22Rv1 (cell line): ENCODE results near the gene ATXN10.
"Not testable (repeated sequence)": the region's sequence is repeated elsewhere in the genome, so short reads cannot be mapped to it uniquely, and the experiment has no call there.

Experiments
- CTCF ChIP-seq: fragments of 450-650 bp; IDR thresholded peaks from 2 replicates; pipeline ENCODE4 v1.5.1; 2017; ENCODE audit warnings: mild to moderate bottlenecking
- ZFX ChIP-seq: fragments of 450-650 bp; IDR thresholded peaks from 2 replicates; pipeline ENCODE4 v1.6.1; 2017; ENCODE audit warnings: antibody characterized with exemption, borderline replicate concordance

- TF ChIP-seq CTCF, ZFX: not testable (repeated sequence)
These were observed 1.3 kb upstream of the ATXN10 start for GRCh38 chr22:45670363-45670762.
